ENCODE results near the gene FHL2.

FHL2 gene

DNA sequence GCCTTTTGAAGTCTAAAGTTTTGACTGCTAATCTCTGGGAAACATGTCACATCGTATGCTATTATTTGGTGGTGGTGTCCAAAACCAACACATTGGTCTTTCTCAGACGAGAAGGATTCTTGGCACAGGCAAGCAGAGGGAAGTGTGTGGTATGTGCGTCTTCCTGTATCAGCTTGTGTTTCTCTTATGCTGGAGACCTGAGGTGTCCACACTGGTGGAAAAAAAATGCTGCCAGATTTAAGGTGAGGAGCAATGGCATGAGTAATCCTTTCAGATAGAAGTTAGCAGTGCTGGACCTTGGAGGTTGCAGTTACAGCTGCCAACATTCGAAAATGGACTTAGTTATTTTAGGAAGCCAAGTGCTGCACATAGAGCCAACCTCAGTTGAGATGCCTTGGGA, 11.7 kb upstream of the FHL2 start:
- Histone ChIP-seq H3K27ac (ENCODE audit: low read depth, low read length) (no peak overlapping the region), H3K4me1 (ENCODE audit: control insufficient read depth in 1 of 2, insufficient read depth in 2 of 2, low read length in 2 of 2) (peaks cover 0 to 10% of the 10 kb centered on the region in 2 donors), H3K9ac (ENCODE audit: low read depth in 1 of 2, low read length in 2 of 2) (no peak overlapping the region), H3K4me3 (ENCODE audit: low read depth in 1 of 2, low read length in 2 of 2) (no peak overlapping the region), H3K36me3 (ENCODE audit: control insufficient read depth in 1 of 2, insufficient read depth in 2 of 2, low read length in 2 of 2) (no peaks in the 10 kb centered on the region), H3K9me3 (ENCODE audit: control insufficient read depth in 1 of 2, low read length in 2 of 2) (no peaks in the 10 kb centered on the region), H3K27me3 (ENCODE audit: control insufficient read depth in 1 of 2, insufficient read depth in 2 of 2, low read length in 2 of 2) (peaks cover 0 to 2% of the 10 kb centered on the region in 2 donors)

DNA sequence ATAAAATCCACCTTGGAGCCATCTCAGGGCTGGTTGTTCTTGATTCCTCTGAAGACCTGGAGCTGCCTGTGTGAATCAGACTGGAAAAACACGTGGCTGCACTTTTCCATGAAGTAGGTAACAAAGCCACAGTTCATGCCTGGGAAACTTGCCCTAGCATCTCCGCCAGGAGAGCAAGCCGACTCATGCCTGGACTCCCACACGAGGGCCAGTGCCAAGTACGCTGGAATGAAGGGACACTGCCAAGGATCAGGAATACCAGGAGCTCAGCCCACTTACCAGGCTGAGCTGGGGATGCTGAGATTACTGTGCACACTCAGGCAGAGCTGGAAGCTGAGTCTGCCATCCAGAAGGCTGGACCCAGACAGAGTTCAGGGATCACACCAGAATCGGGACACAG, 10.9 kb upstream of the FHL2 start:
- no peak overlapping the region for H3K9ac ChIP-seq (ENCODE audit: low read depth in 1 of 2, low read length in 2 of 2)
- no peak overlapping the region for H3K4me3 ChIP-seq (ENCODE audit: low read depth in 1 of 2, low read length in 2 of 2)
- peaks cover 0 to 14% of the 10 kb centered on the region in 2 donors for H3K4me1 ChIP-seq (ENCODE audit: control insufficient read depth in 1 of 2, insufficient read depth in 2 of 2, low read length in 2 of 2)
- no peaks in the 10 kb centered on the region for H3K9me3 ChIP-seq (ENCODE audit: control insufficient read depth in 1 of 2, low read length in 2 of 2)
- peaks cover 0 to 2% of the 10 kb centered on the region in 2 donors for H3K27me3 ChIP-seq (ENCODE audit: control insufficient read depth in 1 of 2, insufficient read depth in 2 of 2, low read length in 2 of 2)
- H3K36me3 ChIP-seq (ENCODE audit: control insufficient read depth in 1 of 2, insufficient read depth in 2 of 2, low read length in 2 of 2) = no peaks in the 10 kb centered on the region
- no peak overlapping the region for H3K27ac ChIP-seq (ENCODE audit: low read depth, low read length)

DNA sequence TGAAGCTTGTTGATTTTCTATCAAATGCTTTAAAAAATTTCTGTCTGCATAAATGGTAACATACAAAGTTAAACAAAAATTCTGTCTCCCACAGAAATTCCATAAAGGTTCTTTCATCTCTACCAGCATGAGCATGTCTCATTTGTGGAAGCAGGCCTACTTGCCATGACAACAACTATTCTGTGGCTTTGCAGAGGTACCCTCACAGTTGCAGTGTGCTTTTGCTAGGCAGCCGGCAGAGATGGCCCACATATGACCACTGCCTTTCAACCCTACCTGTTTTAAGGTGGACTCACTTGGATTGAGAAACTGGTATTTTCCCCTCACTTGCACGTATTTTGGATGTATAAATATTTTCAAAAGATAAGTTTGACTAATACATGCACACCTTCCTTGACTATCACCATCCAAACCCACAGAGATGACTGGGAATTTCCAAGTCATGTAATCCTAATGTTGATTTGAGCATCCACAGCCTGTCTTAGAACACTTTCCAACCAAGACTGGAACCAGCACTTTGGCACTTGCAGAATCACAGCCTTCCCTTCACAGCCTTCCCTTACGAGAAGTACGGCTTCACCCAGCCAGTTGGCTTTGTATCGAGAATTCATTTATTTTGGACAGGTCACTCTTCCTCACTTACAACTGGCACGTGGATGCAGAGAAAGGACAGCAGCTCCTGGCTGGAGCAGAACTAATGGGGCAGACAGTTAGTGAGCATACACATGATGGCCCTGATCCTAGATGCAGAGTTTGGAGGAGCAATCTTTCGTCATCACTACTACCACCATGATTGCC, 9.3 kb upstream of the FHL2 start:
- no peak overlapping the region for H3K9ac ChIP-seq (ENCODE audit: low read depth in 1 of 2, low read length in 2 of 2)
- no peak overlapping the region for H3K4me3 ChIP-seq (ENCODE audit: low read depth in 1 of 2, low read length in 2 of 2)
- H3K4me1 ChIP-seq (ENCODE audit: control insufficient read depth in 1 of 2, insufficient read depth in 2 of 2, low read length in 2 of 2) = peaks cover 15 to 30% of the 10 kb centered on the region in 2 donors
- no peak overlapping the region for H3K27ac ChIP-seq (ENCODE audit: low read depth, low read length)
- H3K27me3 ChIP-seq (ENCODE audit: control insufficient read depth in 1 of 2, insufficient read depth in 2 of 2, low read length in 2 of 2) = peaks cover 0 to 2% of the 10 kb centered on the region in 2 donors
- no peaks in the 10 kb centered on the region for H3K36me3 ChIP-seq (ENCODE audit: control insufficient read depth in 1 of 2, insufficient read depth in 2 of 2, low read length in 2 of 2)
- no peaks in the 10 kb centered on the region for H3K9me3 ChIP-seq (ENCODE audit: control insufficient read depth in 1 of 2, low read length in 2 of 2)

DNA sequence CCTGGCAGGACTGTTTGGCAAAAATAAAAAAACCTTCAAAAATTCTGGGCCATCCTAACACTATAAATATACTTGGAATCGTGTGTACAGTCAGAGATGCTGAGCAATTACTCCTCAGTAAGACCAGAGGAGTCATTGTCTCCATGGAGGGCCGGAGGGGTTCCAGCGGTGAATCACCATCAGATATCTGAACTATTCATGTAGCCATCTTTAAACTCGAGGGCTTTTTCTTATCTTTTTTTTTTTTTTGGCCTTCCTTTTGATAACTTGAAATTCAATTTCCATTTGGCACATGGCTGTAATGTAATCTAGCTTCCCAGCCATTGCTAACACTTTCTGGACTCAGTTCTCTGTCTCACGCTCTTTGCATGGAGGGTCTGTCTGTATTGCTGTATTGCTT, 7.4 kb upstream of the FHL2 start:
- Histone ChIP-seq H3K4me1 (ENCODE audit: control insufficient read depth in 1 of 2, insufficient read depth in 2 of 2, low read length in 2 of 2) (peaks cover 18 to 27% of the 10 kb centered on the region in 2 donors), H3K27me3 (ENCODE audit: control insufficient read depth in 1 of 2, insufficient read depth in 2 of 2, low read length in 2 of 2) (no peaks in the 10 kb centered on the region), H3K27ac (ENCODE audit: low read depth, low read length) (no peak overlapping the region), H3K4me3 (ENCODE audit: low read depth in 1 of 2, low read length in 2 of 2) (no peak overlapping the region), H3K9me3 (ENCODE audit: control insufficient read depth in 1 of 2, low read length in 2 of 2) (no peaks in the 10 kb centered on the region), H3K36me3 (ENCODE audit: control insufficient read depth in 1 of 2, insufficient read depth in 2 of 2, low read length in 2 of 2) (no peaks in the 10 kb centered on the region), H3K9ac (ENCODE audit: low read depth in 1 of 2, low read length in 2 of 2) (no peak overlapping the region)

DNA sequence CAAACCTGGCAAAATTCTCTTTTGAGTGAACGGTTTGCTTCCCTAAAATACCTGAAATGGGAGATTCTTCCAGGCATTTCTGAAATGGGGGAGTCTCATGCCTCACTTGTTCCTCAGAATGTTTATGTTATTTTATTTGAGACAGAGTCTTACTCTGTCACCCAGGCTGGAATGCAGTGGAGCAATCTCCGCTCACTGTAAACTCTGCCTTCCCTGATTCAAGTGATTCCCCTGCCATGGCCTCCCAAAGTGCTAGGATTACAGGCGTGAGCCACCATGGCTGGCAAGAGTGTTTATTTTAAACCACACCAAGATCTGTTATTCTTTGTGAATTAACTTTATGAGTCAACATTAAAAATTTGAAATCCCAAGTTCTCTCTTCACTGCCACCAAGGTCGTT, 6.4 kb upstream of the FHL2 start:
- Histone ChIP-seq H3K27me3 (ENCODE audit: control insufficient read depth in 1 of 2, insufficient read depth in 2 of 2, low read length in 2 of 2) (no peaks in the 10 kb centered on the region), H3K9ac (ENCODE audit: low read depth in 1 of 2, low read length in 2 of 2) (no peak overlapping the region), H3K4me3 (ENCODE audit: low read depth in 1 of 2, low read length in 2 of 2) (no peak overlapping the region), H3K9me3 (ENCODE audit: control insufficient read depth in 1 of 2, low read length in 2 of 2) (no peaks in the 10 kb centered on the region), H3K36me3 (ENCODE audit: control insufficient read depth in 1 of 2, insufficient read depth in 2 of 2, low read length in 2 of 2) (no peaks in the 10 kb centered on the region), H3K27ac (ENCODE audit: low read depth, low read length) (no peak overlapping the region), H3K4me1 (ENCODE audit: control insufficient read depth in 1 of 2, insufficient read depth in 2 of 2, low read length in 2 of 2) (peaks cover 20 to 22% of the 10 kb centered on the region in 2 donors)

DNA sequence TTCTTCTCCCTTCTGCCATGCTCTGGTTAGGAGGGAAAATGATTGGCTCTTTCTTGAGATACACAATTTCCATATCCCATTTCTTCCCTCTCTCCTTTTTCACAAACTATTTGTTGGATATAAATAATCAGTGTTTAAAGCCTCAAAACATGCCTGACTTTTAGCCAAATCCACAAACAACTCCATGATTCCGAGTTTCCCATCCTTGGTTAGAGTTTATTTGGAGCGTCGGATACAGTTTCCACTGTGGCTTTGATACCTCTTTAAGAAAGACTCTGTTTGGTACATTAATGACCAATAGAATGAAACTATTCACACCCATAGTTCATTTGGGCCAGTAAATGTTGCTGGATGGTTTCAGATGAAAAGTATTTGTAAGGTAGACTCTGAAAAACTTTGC, 5.9 kb upstream of the FHL2 start:
- Histone ChIP-seq H3K36me3 (ENCODE audit: control insufficient read depth in 1 of 2, insufficient read depth in 2 of 2, low read length in 2 of 2) (no peaks in the 10 kb centered on the region), H3K9me3 (ENCODE audit: control insufficient read depth in 1 of 2, low read length in 2 of 2) (no peaks in the 10 kb centered on the region), H3K9ac (ENCODE audit: low read depth in 1 of 2, low read length in 2 of 2) (peak overlapping the region; percentile 28 to 34), H3K27ac (ENCODE audit: low read depth, low read length) (peak overlapping the region; percentile 27), H3K4me3 (ENCODE audit: low read depth in 1 of 2, low read length in 2 of 2) (no peak overlapping the region), H3K27me3 (ENCODE audit: control insufficient read depth in 1 of 2, insufficient read depth in 2 of 2, low read length in 2 of 2) (no peaks in the 10 kb centered on the region), H3K4me1 (ENCODE audit: control insufficient read depth in 1 of 2, insufficient read depth in 2 of 2, low read length in 2 of 2) (peaks cover 23 to 24% of the 10 kb centered on the region in 2 donors)

DNA sequence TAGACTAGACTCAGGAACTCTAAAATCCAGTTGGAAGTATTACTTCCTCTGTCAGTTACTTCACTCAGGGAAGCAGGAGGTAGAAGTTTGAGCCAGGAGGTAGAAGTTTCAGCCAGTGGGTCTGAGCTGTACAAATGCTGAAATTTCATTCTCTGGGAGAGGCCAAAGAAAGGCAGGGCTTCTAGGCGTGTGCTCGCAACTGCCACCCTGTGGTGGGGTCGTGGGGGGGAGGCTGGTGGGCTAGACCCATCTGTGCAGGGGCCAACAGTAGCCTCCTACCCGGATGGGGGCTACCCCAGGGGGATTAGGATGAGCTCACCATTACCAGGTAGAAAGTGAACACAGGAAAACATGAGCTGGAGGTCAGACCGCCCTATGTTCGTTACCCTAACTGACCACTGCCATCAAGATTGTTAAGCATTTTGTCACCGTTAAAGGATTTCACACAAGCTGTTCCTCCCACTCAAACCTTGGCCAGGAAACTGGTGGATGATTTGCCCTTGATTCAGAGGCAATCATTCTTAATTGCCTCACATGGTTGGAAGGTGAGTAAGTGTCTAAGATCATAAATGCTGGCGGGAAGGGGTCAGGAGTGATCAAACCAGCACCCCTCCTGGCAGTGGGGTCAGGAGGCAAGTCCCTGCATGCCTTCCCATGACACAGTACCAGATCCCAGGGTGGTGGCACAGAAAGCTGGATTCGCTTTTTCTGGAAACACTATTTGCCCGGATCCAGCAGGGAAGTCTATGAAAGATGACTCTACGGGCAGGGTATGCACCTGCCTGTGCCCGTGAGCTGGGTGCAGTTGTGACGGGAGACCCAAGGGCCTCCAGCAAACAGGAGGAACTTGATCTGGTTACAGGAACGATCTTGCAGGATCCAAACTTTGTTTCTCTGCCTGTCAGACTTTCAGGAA, 5.2 kb upstream of the FHL2 start:
- peak overlapping the region; percentile 28 to 55 for H3K9ac ChIP-seq (ENCODE audit: low read depth in 1 of 2, low read length in 2 of 2)
- peak overlapping the region; percentile 18 for H3K4me3 ChIP-seq (ENCODE audit: low read depth in 1 of 2, low read length in 2 of 2)
- H3K9me3 ChIP-seq (ENCODE audit: control insufficient read depth in 1 of 2, low read length in 2 of 2) = no peaks in the 10 kb centered on the region
- H3K27me3 ChIP-seq (ENCODE audit: control insufficient read depth in 1 of 2, insufficient read depth in 2 of 2, low read length in 2 of 2) = no peaks in the 10 kb centered on the region
- H3K4me1 ChIP-seq (ENCODE audit: control insufficient read depth in 1 of 2, insufficient read depth in 2 of 2, low read length in 2 of 2) = peaks cover 27 to 29% of the 10 kb centered on the region in 2 donors
- peak overlapping the region; percentile 64 for H3K27ac ChIP-seq (ENCODE audit: low read depth, low read length)
- no peaks in the 10 kb centered on the region for H3K36me3 ChIP-seq (ENCODE audit: control insufficient read depth in 1 of 2, insufficient read depth in 2 of 2, low read length in 2 of 2)

DNA sequence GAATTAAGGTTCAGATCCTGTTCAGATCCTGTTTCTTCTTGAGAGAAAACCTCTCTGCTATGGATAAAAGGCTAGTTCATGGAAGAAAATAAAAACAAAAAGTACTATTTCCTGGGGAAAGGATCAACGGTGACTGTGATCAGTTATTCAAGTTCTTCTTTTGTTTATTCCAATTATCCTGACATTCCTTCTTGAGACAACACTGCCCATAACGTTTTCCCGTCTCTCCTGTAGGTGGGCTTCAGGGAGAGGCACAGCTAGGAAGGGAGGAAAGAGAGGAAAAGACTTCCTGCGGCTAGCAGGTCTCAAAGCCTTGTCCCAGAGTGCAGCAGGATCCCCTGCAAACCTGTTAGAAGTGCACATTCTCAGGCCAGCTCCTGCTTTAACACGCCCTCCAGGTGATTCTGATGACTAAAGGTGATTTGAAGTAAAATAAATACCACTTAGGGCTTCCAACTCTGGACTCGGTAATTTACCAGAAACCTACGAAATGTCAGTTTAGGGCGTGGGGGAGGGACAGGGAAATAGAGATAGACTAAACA, 4.5 kb upstream of the FHL2 start:
- Histone ChIP-seq H3K36me3 (ENCODE audit: control insufficient read depth in 1 of 2, insufficient read depth in 2 of 2, low read length in 2 of 2) (no peaks in the 10 kb centered on the region), H3K27ac (ENCODE audit: low read depth, low read length) (peak overlapping the region; percentile 64), H3K9ac (ENCODE audit: low read depth in 1 of 2, low read length in 2 of 2) (peak overlapping the region; percentile 16 to 55), H3K27me3 (ENCODE audit: control insufficient read depth in 1 of 2, insufficient read depth in 2 of 2, low read length in 2 of 2) (no peaks in the 10 kb centered on the region), H3K9me3 (ENCODE audit: control insufficient read depth in 1 of 2, low read length in 2 of 2) (no peaks in the 10 kb centered on the region), H3K4me1 (ENCODE audit: control insufficient read depth in 1 of 2, insufficient read depth in 2 of 2, low read length in 2 of 2) (peaks cover 27 to 29% of the 10 kb centered on the region in 2 donors), H3K4me3 (ENCODE audit: low read depth in 1 of 2, low read length in 2 of 2) (peak overlapping the region; percentile 18)

DNA sequence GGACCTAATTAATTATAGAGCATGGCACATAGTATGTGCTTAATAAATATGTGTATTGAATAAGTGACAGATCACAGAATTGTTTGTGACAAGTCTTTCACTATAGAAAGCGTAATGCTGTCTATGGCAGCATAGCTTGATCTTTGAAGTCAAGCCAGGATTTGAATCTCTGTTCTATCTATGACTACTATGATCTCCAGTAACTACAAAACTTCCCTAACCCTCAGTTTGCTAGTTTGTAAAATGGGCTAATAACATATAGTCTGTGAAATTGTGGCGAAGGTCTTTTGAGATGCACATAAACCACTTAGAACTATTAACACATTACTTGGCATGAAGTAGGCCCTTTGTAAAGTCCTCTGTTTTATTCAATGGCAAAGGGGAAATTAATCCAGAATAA, 4.0 kb upstream of the FHL2 start:
- Histone ChIP-seq H3K4me1 (ENCODE audit: control insufficient read depth in 1 of 2, insufficient read depth in 2 of 2, low read length in 2 of 2) (peaks cover 27 to 29% of the 10 kb centered on the region in 2 donors), H3K9ac (ENCODE audit: low read depth in 1 of 2, low read length in 2 of 2) (no peak overlapping the region), H3K36me3 (ENCODE audit: control insufficient read depth in 1 of 2, insufficient read depth in 2 of 2, low read length in 2 of 2) (no peaks in the 10 kb centered on the region), H3K27me3 (ENCODE audit: control insufficient read depth in 1 of 2, insufficient read depth in 2 of 2, low read length in 2 of 2) (no peaks in the 10 kb centered on the region), H3K4me3 (ENCODE audit: low read depth in 1 of 2, low read length in 2 of 2) (no peak overlapping the region), H3K27ac (ENCODE audit: low read depth, low read length) (no peak overlapping the region), H3K9me3 (ENCODE audit: control insufficient read depth in 1 of 2, low read length in 2 of 2) (no peaks in the 10 kb centered on the region)

DNA sequence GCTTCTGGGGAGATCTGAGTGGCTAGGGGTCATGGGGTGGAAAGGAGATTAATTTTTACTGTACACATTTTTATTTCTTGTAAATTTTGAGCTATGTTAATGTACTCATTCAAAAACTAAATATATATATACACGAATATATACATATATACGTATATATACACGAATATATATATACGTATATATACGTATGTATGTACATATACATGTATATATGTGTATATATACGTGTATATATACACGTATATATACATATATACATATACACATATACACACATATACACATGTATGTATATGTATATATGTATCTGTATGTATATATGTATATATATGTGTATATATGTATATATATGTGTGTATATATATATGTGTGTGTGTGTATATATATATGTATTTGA, 3.0 kb upstream of the FHL2 start:
- no peak overlapping the region for H3K4me3 ChIP-seq (ENCODE audit: low read depth in 1 of 2, low read length in 2 of 2)
- H3K9me3 ChIP-seq (ENCODE audit: control insufficient read depth in 1 of 2, low read length in 2 of 2) = no peaks in the 10 kb centered on the region
- H3K9ac ChIP-seq (ENCODE audit: low read depth in 1 of 2, low read length in 2 of 2) = no peak overlapping the region
- peaks cover 27 to 35% of the 10 kb centered on the region in 2 donors for H3K4me1 ChIP-seq (ENCODE audit: control insufficient read depth in 1 of 2, insufficient read depth in 2 of 2, low read length in 2 of 2)
- H3K27me3 ChIP-seq (ENCODE audit: control insufficient read depth in 1 of 2, insufficient read depth in 2 of 2, low read length in 2 of 2) = no peaks in the 10 kb centered on the region
- H3K27ac ChIP-seq (ENCODE audit: low read depth, low read length) = no peak overlapping the region
- H3K36me3 ChIP-seq (ENCODE audit: control insufficient read depth in 1 of 2, insufficient read depth in 2 of 2, low read length in 2 of 2) = no peaks in the 10 kb centered on the region

All from duodenal mucosa (tissue), 2 donors.